ENCODE data around the gene NUBP1.
"Not testable (repeated sequence)": the region's sequence is repeated elsewhere in the genome, so short reads cannot be mapped to it uniquely, and the experiment has no call there.

DNA sequence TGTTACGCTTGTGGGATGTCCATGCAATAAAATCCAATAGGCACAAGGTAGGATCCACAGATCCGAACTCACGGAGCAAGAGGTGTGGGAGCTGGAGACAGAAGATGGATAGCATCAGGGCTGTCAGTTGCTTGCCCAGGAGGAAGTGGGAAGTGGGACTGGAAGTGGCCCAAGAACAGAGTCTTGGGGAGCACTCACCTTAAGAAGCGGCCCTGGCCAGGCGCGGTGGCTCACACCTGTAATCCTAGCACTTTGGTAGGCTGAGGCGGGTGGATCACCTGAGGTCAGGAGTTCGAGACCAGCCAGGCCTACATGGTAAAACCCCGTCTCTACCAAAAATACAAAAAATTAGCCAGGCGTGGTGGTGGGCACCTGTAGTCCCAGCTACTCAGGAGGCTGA, 2.4 kb upstream of the NUBP1 start:
- TF ChIP-seq, protein P1, sequence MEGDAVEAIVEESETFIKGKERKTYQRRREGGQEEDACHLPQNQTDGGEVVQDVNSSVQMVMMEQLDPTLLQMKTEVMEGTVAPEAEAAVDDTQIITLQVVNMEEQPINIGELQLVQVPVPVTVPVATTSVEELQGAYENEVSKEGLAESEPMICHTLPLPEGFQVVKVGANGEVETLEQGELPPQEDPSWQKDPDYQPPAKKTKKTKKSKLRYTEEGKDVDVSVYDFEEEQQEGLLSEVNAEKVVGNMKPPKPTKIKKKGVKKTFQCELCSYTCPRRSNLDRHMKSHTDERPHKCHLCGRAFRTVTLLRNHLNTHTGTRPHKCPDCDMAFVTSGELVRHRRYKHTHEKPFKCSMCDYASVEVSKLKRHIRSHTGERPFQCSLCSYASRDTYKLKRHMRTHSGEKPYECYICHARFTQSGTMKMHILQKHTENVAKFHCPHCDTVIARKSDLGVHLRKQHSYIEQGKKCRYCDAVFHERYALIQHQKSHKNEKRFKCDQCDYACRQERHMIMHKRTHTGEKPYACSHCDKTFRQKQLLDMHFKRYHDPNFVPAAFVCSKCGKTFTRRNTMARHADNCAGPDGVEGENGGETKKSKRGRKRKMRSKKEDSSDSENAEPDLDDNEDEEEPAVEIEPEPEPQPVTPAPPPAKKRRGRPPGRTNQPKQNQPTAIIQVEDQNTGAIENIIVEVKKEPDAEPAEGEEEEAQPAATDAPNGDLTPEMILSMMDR (IDR thresholded peaks at IDR 0.05; ENCODE audit: low read depth, low read length, poor library complexity, severe bottlenecking), result not testable (repeated sequence)
- TF ChIP-seq EZH2phosphoT487 (IDR thresholded peaks at IDR 0.05; ENCODE audit: borderline replicate concordance, low read length), result not testable (repeated sequence)
